SU-DHL-6 (cell line): ENCODE results near the gene JPH3.

ENCODE experiments used
- CTCF ChIP-seq: fragments of 200-600 bp; sonication (generic); IDR thresholded peaks from one replicate; pipeline ENCODE4 v1.5.1; 2017; ENCODE audit warnings: antibody characterized with exemption, mild to moderate bottlenecking, low read length, moderate library complexity; ENCODE audit not compliant: insufficient read depth, poor library complexity, severe bottlenecking
- EZH2phosphoT487 ChIP-seq: fragments of 200-600 bp; sonication (generic), shearing (Covaris generic); conservative IDR thresholded peaks from 2 replicates; pipeline ENCODE4 v1.6.1; 2018; ENCODE audit warnings: mild to moderate bottlenecking, antibody characterized with exemption, low read length, moderate library complexity, mixed read lengths

- no peak for TF ChIP-seq CTCF
- no peak for TF ChIP-seq EZH2phosphoT487
Observed at GRCh38 chr16:87555647-87556046, 46.7 kb upstream of the JPH3 start.
